DOHH2 (cell line): ENCODE results near the gene SCN4B.

ENCODE experiments used
- CTCF ChIP-seq: fragments of 200-600 bp; sonication (generic); IDR thresholded peaks from one replicate; pipeline ENCODE4 v1.5.1; 2014; ENCODE audit warnings: antibody characterized with exemption, mild to moderate bottlenecking, low read depth, low read length; ENCODE audit not compliant: poor library complexity, severe bottlenecking
- EZH2phosphoT487 ChIP-seq: fragments of 200-600 bp; sonication (generic); IDR thresholded peaks from 2 replicates; pipeline ENCODE4 v1.6.1; 2017; ENCODE audit warnings: borderline replicate concordance, mild to moderate bottlenecking, antibody characterized with exemption, low read length, moderate library complexity, mixed read lengths

GRCh38 chr11:118163494-118163893, 10.9 kb upstream of the SCN4B start:
- no peak for TF ChIP-seq CTCF
- TF ChIP-seq EZH2phosphoT487, result no peak
